ENCODE measurements around the gene COX4I1. TPM values are rescaled to one million over a fixed set of nuclear protein-coding genes. Genes with fewer than 3 reads are reported as not detected.

Gene COX4I1
- total RNA-seq, 1 experiment from 2014 or later, result 506 TPM

DNA sequence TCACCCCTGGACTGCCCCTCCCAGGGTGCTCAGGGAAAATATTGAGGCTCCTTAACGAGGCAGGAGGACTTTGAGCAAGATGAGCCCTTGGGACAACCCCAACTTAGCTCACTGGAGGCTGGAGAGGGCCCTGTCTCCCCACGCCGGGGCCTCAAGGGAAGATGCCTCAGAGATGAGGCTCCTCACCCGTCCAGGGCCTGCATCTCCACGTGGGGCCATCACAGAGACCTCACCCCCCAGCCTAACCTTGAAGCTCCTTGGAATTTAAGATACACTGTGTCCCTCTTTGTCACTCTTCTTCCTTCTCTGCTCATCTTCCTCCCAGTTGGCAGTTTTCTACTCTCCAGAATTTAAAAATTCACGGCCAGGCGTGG is 11.2 kb downstream of the COX4I1 start:
- H3K18ac ChIP-seq (ENCODE audit: insufficient read length, low read depth, low read length), result no peak overlapping the region
- no peaks in the 10 kb centered on the region; the same call in 1 of the 2 replicates for H3K27me3 ChIP-seq (ENCODE audit: insufficient read depth, low read length)
- peaks cover 15% of the 10 kb centered on the region for H3K27me3 Mint-ChIP-seq (ENCODE audit: low read depth)
- no peaks in the 10 kb centered on the region for H3K4me1 ChIP-seq (ENCODE audit: insufficient read depth, low read length)
- H3K27ac ChIP-seq (ENCODE audit: insufficient read length, low read depth, low read length), result no peak overlapping the region
- H2BK15ac ChIP-seq (ENCODE audit: low read depth, low read length), result no peak overlapping the region
- H3K79me1 ChIP-seq (ENCODE audit: insufficient read depth, low read depth, low read length, poor library complexity, severe bottlenecking), result no peaks in the 10 kb centered on the region
- H4K20me1 ChIP-seq (ENCODE audit: control insufficient read depth, insufficient read depth, insufficient read length), result no peaks in the 10 kb centered on the region
- H3K9ac ChIP-seq (ENCODE audit: extremely low read depth, insufficient read length, low read length), result no peak overlapping the region
- no peak for DNase-seq
- no peak overlapping the region for H3K14ac ChIP-seq (ENCODE audit: insufficient read depth, low read length)
- TF ChIP-seq, protein P1, sequence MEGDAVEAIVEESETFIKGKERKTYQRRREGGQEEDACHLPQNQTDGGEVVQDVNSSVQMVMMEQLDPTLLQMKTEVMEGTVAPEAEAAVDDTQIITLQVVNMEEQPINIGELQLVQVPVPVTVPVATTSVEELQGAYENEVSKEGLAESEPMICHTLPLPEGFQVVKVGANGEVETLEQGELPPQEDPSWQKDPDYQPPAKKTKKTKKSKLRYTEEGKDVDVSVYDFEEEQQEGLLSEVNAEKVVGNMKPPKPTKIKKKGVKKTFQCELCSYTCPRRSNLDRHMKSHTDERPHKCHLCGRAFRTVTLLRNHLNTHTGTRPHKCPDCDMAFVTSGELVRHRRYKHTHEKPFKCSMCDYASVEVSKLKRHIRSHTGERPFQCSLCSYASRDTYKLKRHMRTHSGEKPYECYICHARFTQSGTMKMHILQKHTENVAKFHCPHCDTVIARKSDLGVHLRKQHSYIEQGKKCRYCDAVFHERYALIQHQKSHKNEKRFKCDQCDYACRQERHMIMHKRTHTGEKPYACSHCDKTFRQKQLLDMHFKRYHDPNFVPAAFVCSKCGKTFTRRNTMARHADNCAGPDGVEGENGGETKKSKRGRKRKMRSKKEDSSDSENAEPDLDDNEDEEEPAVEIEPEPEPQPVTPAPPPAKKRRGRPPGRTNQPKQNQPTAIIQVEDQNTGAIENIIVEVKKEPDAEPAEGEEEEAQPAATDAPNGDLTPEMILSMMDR (conservative IDR thresholded peaks at IDR 0.05), result no peak
- peaks cover 13 to 24% (median 18%) of the 10 kb centered on the region in 3 experiments; a peak in 6 of 7 replicates for H3K36me3 Mint-ChIP-seq (ENCODE audit: insufficient read depth in 1 of 3, low read depth in 3 of 3)
- H2BK12ac ChIP-seq (ENCODE audit: insufficient read length, low read depth, low read length), result no peak overlapping the region
- H2BK5ac ChIP-seq (ENCODE audit: insufficient read length, low read length), result no peak overlapping the region
- no peak overlapping the region for H4K91ac ChIP-seq (ENCODE audit: insufficient read length, low read depth, low read length)
- H3K9me3 ChIP-seq (ENCODE audit: control insufficient read depth, low read depth, low read length), result no peaks in the 10 kb centered on the region
- no peak overlapping the region for H2BK20ac ChIP-seq (ENCODE audit: low read depth, low read length, poor library complexity, severe bottlenecking)
- no peak overlapping the region for H3K23ac ChIP-seq (ENCODE audit: insufficient read length, low read depth, low read length)
- no peak overlapping the region for H3K27ac Mint-ChIP-seq
- no peak overlapping the region for H4K5ac ChIP-seq (ENCODE audit: insufficient read length, low read depth, low read length)
- no peak overlapping the region for H2AFZ ChIP-seq (ENCODE audit: low read length)
- no peak overlapping the region for H2BK120ac ChIP-seq (ENCODE audit: low read depth, low read length, poor library complexity, severe bottlenecking)
- H3K4me1 Mint-ChIP-seq, result peaks cover 5 to 10% of the 10 kb centered on the region in 2 experiments
- no CpG with 5 or more reads among the region's 7 CpGs for WGBS (ENCODE audit: extremely low coverage, insufficient read length, low lambda C conversion rate)
- no peak overlapping the region for H3K4me2 ChIP-seq (ENCODE audit: insufficient read depth, insufficient read length, low read length)
- H3K4me3 Mint-ChIP-seq, result no peak overlapping the region
- no peaks in the 10 kb centered on the region; the same call in 1 of the 2 replicates for H3K79me2 ChIP-seq (ENCODE audit: insufficient read depth, low read length)
- H3K4ac ChIP-seq (ENCODE audit: low read depth, low read length), result no peak overlapping the region
- H2AK5ac ChIP-seq (ENCODE audit: insufficient read length, low read length), result no peak overlapping the region
- H3K56ac ChIP-seq (ENCODE audit: insufficient read length, low read depth, low read length), result no peak overlapping the region
- H3K23me2 ChIP-seq (ENCODE audit: insufficient read length, low read depth, low read length, poor library complexity, severe bottlenecking), result no peaks in the 10 kb centered on the region
- no peak overlapping the region for H3T11ph ChIP-seq (ENCODE audit: low read length)
- H4K8ac ChIP-seq (replicated peaks; ENCODE audit: insufficient read length, low read depth, low read length), result no peak overlapping the region
- no peaks in the 10 kb centered on the region; a peak in 1 of 5 replicates for H3K9me3 Mint-ChIP-seq

Data from H9 (cell line).